ENCODE measurements around the gene PTRH2.

GRCh38 chr17:59730268-59730834, 23.1 kb upstream of the PTRH2 start:
- TF ChIP-seq CTCF (IDR thresholded peaks at IDR 0.05; ENCODE audit: low read length) (no peak), EZH2 (optimal IDR thresholded peaks at IDR 0.05; ENCODE audit: low read depth, low read length) (no peak), EZH2phosphoT487 (IDR thresholded peaks at IDR 0.05; ENCODE audit: low read length) (no peak)
